ENCODE measurements around the gene EGFR.

EGFR gene

DNA sequence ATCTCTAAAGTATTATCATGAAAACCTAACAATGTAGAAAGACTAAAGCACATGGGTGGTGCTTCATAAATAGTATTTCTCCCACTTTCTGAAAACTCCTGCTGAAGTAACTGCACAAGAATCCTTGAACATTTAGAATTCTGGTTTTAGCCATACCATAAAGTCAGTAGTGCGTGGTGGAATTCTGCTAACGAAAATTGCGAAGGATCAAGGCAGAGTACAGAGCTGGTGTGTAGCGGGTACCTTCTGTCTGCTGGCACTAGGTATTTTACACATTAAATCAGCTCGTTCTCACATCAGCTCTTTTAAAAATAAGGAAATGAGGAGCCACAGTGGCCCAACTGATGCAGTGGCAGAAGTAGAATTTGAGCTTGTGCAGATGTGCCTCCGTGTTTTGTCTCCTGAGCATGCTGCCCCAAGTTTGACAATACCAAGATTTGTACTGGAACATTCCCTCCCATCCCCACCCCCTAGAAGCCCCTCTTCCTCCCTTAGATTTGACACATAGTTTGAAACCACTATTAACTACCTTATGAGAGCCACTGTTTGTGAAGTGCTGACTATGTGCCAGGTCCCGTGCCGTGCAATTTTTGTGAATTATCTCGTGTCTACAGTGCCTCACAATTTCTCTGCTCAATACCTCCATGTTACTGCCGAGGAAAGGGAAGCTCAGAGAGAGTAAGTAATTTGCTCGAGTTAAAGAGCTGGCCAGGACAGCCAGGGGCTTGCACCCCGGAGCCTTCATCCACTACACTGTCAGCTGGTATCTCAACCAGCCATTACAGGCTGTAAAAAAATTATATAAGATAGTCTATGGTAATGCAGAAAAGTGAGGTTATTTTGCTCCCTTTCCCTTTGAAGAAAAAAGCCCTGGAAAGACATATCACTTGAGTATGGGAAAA is 66.9 kb downstream of the EGFR start:
- no peak for DNase-seq

DNA sequence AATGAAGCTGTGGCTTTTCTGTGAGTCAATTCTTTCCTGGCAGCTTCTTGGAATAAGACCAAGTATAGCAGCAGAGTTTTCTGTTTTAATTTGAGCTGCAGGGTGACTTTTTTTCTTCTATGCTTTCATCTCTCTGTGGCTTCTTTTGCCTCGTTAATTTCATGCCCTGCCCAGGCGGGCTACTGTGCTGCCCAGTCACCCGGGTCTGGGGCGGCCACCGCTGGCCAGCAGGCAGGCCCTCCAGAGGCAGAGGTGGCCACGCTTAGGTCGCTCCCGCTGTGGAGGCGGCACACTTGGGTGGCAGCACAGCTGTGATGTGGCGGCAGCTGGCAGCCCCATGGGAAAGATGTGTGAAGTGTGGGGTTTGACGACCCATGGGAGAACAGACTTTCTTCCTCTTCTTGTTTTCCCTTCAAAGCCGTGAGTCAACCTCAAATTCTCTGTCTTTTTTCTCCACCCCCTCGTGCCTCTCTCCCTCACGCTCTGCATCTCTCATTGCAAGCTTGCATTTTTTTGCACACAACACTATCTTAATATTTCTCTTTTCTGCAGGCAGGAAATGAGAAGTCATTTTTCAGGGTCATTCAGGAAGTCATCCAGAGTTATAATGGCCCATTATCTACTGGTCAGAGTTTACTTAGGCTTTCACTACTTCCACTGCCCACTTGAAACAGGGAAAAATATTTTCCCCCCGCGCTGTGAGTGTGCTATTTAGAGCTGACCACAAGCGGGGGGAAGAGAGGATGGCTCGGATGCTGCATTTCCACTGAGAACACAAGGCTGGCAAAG is 67.8 kb downstream of the EGFR start:
- no peak for DNase-seq

DNA sequence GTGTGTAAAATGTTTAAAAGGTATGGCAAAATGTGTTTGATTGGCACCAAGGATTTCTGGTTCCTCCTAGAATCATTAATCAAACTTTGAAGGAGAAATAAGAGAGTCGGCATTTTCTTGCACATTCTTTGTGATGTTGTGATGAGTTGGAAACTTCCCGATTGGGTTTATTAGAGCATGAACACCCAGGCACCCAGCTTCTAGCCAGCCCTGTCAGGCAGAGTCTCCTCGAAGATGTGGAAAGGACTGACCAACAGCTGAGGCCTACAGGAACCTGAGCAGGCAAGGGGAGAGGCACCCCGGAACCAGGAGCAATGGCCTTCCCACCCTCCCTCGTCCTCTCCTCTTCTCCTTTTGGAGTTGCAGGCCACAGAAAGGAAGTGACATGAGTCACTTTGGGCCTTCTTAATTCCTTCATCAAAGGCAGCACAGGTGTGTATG is 68.7 kb downstream of the EGFR start:
- DNase-seq, result no peak

- DNase-seq, result no peak
Observed at GRCh38 chr7:55088107-55088506, 69.3 kb downstream of the EGFR start.

DNA sequence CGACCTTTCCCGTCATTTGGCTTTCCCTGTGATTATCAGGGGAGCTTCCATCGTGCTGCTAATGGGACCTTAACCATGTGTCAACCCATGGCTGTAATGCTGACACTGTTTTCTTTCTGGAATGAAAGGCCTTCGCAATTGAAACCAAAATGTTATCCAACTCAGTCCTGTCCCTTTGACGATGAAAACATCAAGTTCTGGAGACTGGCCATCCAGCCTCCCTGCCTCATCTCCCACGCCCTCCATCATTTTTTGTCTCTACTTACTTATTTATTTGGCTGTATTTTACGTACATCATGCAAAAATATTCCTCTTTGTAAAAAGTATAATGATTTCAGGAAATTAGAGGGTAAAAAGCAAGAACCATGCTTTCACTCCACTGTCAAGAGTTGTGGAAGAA is 69.8 kb downstream of the EGFR start:
- no peak for DNase-seq

DNA sequence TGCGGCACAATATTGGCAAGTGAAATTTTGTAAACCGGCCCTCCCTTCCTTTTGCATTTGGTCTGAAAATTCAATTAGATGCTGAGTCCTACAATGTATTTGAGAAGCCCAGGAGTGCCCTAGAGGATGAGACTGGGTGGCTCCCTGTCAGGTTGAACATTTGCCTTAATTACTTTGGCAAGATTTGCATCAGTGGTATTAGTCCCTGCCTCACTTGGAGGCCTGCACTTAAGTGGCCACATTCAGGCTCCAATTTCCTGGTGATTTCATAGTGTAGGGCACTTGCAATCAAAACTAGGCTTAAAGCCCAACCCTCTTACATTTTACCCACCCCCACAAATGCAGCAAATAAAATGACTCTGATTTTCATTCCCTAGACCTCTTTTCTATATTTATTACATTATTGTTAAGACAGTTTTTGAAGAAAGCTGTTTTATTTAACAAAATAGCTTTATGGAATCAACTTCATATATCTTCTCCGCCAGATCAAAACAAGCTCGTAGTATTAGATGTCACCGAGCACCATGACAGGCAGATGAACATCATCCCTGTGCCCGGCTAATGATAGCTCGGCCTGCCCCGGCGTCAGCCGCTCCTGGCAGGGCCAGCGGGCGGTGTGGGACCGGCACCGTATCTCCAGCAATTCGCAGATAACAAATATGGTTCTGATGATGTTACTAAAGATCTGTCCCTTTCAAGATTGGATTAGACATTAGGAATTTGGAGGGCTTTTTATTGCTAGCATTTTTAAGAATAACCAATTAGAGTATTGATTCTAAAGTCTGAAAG is 73.6 kb downstream of the EGFR start:
- DNase-seq, result no peak

- DNase-seq, result no peak
Observed at GRCh38 chr7:55092975-55093373, 74.2 kb downstream of the EGFR start.

- DNase-seq, result no peak
Observed at GRCh38 chr7:55093674-55094073, 74.9 kb downstream of the EGFR start.

DNA sequence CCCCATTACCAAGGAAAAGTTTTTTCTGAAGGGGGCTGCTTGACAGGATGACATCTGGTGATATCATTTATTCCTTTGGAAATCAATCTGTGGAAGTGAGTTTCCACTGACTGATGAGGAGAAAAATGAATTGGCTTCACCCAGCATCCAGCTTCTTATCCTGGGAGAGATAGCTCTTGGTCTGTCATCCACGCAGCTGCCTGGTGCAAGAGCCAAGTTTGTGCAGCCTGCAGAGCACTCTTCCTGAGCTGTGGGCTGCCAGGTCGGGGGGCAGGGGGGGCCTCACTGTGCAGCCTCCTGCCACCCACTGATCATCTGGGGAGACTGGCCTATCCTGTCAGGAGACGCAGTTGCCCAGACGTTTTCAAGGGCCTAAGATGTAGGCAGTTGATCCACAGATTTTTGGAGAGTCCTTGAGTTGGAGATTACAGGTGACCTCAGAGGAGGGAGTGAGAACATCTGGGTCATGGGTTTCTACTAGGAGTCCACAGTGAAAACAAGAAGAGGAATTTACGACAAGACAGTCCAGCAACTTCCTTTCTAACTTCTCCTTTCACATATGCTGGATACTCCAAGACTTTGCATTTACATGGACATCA is 75.4 kb downstream of the EGFR start:
- no peak for DNase-seq

DNA sequence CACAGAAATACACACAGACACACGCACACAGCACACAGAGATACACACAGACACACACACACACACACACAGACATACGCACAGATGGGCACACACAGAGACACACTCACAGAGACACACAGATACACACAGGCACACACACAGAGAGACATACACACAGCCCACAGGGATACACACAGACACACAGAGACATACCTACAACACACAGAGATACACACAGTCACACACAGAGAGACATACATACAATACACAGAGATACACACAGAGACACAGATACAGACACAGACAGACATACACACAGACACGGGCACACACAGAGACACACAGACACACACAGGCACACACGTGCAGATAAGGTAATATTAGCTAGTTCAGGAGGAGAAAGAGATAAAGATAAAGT is 76.9 kb downstream of the EGFR start:
- DNase-seq, result no peak

DNA sequence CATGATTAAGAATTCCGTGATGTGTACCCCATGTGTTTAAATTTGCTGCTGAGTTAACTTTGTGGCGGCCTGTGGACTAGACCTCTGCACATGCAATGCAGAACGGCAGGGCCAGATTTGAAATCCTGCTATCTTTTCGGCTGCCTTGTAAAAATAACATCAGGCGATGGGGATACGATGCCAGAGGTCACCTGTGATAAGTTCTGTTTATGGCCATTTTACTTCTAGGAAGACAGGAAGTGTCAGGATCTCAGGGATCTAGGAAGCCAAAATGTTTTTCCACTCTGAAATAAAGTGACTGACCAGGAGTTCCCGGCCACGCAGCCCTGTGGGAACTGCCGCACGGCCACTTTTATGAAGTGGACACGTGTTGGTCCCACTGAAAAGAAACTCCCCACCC is 77.5 kb downstream of the EGFR start:
- DNase-seq, result no peak

GRCh38 chr7:55097100-55097499 is 78.3 kb downstream of the EGFR start:
- no peak for DNase-seq

- DNase-seq, result no peak
Observed at GRCh38 chr7:55099066-55099820, 80.4 kb downstream of the EGFR start.

DNA sequence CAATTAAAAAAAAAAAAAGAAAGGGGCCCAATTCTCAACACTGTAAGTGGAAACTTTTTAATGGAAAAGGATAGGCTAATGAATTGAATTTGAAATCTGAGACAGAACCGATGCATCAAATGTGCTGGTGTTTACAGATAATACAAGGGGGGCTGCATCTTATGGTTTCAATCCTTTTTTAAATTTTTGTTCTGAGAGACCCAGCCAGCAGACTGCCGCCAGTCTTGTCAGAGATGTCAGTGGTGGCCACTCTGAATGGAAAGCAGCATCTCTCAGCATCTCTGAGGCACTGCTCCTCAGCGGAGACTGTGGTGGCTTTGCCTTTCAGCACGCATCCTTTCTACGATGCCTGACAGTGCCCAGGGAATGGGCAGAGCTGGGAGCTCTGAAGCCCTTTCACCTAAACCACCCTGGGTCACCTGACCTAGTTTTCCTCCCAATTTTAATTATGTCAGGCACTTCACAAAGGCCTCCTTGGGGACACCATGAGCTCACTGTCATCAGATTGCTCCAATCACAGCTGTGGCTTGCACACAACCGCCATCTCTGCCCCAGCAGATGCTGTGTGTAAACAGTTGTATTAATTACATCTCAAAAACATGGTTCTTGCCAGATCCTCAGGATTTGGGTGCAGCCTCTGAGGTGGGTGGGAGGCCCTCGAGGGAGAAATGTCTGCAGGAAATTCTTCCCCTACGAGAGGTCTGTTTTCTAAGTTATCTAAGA is 81.2 kb downstream of the EGFR start:
- no peak for DNase-seq

GRCh38 chr7:55100544-55101327 is 81.9 kb downstream of the EGFR start:
- DNase-seq, result no peak

DNA sequence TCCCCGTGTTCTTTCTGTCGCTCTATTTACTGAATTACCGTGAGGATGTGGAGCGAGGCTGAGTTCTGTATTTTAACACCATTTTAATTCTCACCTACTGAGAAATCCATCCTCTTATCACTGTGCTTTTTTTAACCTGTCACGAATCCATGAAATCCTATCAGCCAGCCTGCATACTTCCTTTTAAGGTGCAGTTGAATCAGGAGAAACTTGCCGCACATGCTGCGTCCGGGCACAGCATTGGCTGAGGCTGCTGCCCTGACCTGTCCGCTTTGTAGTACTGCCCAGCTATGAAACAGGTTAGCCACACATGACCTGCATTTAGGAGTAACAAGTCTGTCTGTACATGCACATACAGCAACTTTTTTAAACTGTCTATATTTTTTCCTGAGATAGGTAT is 82.5 kb downstream of the EGFR start:
- DNase-seq, result no peak

- DNase-seq, result no peak
Observed at GRCh38 chr7:55104123-55104522, 85.3 kb downstream of the EGFR start.

DNA sequence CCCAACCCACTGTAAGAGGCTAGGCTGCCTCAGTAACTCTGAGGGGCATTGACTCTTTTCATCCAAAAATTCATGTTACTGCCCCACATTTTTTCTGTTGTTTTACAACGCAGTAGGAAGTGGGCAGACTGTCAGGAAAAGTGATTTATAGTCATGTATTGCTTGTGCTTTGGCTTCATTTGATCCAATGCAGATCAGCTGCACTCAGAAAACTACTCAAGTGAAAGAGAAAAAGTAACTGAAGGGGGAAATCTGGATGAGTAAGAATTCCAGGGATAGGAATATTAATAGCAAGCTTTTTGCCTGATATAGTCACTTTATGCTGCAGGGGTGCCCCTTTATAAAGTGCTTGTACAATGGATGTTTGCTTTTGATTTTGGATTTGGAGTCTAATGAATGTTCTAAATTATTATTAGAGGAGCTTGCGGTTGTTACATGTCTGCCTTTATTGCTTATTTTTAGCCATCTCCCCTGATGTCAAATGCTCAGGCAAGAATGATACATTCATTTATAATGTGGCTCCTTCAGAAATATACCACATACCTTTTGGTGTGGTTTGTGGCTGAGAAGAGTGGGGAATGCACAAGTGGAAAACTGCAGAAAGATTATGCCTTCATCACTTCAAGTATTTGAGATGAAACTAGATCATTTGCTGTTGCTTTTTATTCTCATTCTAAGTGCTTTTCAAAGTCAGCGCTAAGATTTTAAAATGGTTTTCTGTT is 86.1 kb downstream of the EGFR start:
- no peak for DNase-seq

- no peak for DNase-seq
Observed at GRCh38 chr7:55105952-55106351, 87.1 kb downstream of the EGFR start.

- no peak for DNase-seq
Observed at GRCh38 chr7:55107946-55108345, 89.1 kb downstream of the EGFR start.
